Adrenal gland (tissue), 5 donors: ENCODE data around the gene TM4SF20.

Experiments
- CTCF ChIP-seq, 6 experiments: fragments of 450-650 bp in 4 of 6; fragments of 200-600 bp in 2 of 6; sonication (generic) in 1 of 6; IDR thresholded peaks; 1 replicate in 5 of 6; 2 replicates in 1 of 6; pipeline versions ENCODE4 v1.5.1 to v1.8.0; 2016 to 2021; ENCODE audit warnings: antibody characterized with exemption in 6 of 6, mild to moderate bottlenecking in 2 of 6, moderate library complexity in 1 of 6
- POLR2A ChIP-seq, 2 donors: fragments of 450-650 bp; IDR thresholded peaks; one replicate each; pipeline ENCODE4 v1.6.1; 2017; ENCODE audit warnings: antibody characterized with exemption in 2 of 2, mild to moderate bottlenecking in 2 of 2, moderate library complexity in 1 of 2
- donor health status: DM: no; HTN: no; CAD: no.

- TF ChIP-seq POLR2A (IDR thresholded peaks at IDR 0.05) = no peak
- peak in 1 of 6 experiments; percentile 16 for TF ChIP-seq CTCF (IDR thresholded peaks at IDR 0.05)
These were observed 8.3 kb downstream of the TM4SF20 start for GRCh38 chr2:227370791-227371312.
